H1 (cell line): ENCODE data around the gene UROD. TPM values are rescaled to one million over a fixed set of nuclear protein-coding genes. Genes with fewer than 3 reads are reported as not detected.

Source experiments
- CTCF ChIA-PET: fragments of 300-600 bp; sonication (Branson Sonifier 250); formaldehyde crosslinking; loops from one replicate; lab custom pipeline; 2021; ENCODE audit not compliant: partially characterized antibody; lab: Charles Lee
- POLR2A ChIA-PET: fragments of 300-600 bp; sonication (Branson Sonifier 250); formaldehyde crosslinking; loops from one replicate; lab custom pipeline; 2021; ENCODE audit warnings: inconsistent platforms; ENCODE audit not compliant: partially characterized antibody; lab: Charles Lee
- DNase-seq, 2 experiments: peaks; one replicate each; pipeline versions ENCODE4 v3.0.0 to v3.0.0-alpha.2; 2010 to 2022; ENCODE audit warnings: low spot score in 2 of 2, low read depth in 1 of 2, mixed read lengths in 1 of 2
- FAIRE-seq: peaks from 2 replicates; lab custom pipeline; 2011; peaks lifted over from hg19 to GRCh38; lab: Jason Lieb, UNC
- H2AFZ ChIP-seq: 2 replicates; pipeline ENCODE4 v1.8.1; 2012; ENCODE audit warnings: low read length, inconsistent platforms
- H2AK5ac ChIP-seq: 2 replicates; pipeline ENCODE4 v1.6.1; 2013; ENCODE audit warnings: low read depth, low read length
- H2BK120ac ChIP-seq: replicated peaks from 2 replicates; pipeline ENCODE3; 2013; ENCODE audit warnings: low read depth, low read length, inconsistent platforms
- H2BK12ac ChIP-seq: 2 replicates; pipeline ENCODE4 v1.6.1; 2013; ENCODE audit warnings: low read depth, low read length
- H2BK15ac ChIP-seq: 2 replicates; pipeline ENCODE4 v1.6.1; 2013; ENCODE audit warnings: low read length
- H2BK20ac ChIP-seq: 2 replicates; pipeline ENCODE4 v1.6.1; 2013; ENCODE audit warnings: low read length
- H2BK5ac ChIP-seq: 2 replicates; pipeline ENCODE4 v1.6.1; 2013; ENCODE audit warnings: low read depth, low read length
- H3K14ac ChIP-seq: 2 replicates; pipeline ENCODE4 v1.6.1; 2013; ENCODE audit warnings: inconsistent platforms; ENCODE audit not compliant: insufficient read length
- H3K18ac ChIP-seq: 2 replicates; pipeline ENCODE4 v1.6.1; 2013; ENCODE audit warnings: low read length; ENCODE audit errors: extremely low read depth
- H3K23ac ChIP-seq: 2 replicates; pipeline ENCODE4 v1.6.1; 2013; ENCODE audit warnings: inconsistent platforms; ENCODE audit not compliant: insufficient read length
- H3K23me2 ChIP-seq: 2 replicates; pipeline ENCODE4 v1.6.1; 2013; ENCODE audit warnings: low read depth, low read length
- H3K27ac ChIP-seq: 2 replicates; pipeline ENCODE4 v1.6.1; 2011; ENCODE audit warnings: low read depth, low read length, inconsistent platforms
- H3K27me3 ChIP-seq, 4 experiments: replicated peaks in 1 of 4; 1 replicate in 1 of 4; 2 replicates in 3 of 4; pipeline versions ENCODE4 v1.6.1 to v1.8.1; 2011 to 2013; ENCODE audit warnings: low read length in 3 of 4, mild to moderate bottlenecking in 3 of 4, inconsistent platforms in 2 of 4, mixed read lengths in 2 of 4, moderate library complexity in 1 of 4; ENCODE audit not compliant: control insufficient read depth in 3 of 4, insufficient read depth in 3 of 4; ENCODE audit errors: extremely low read depth in 1 of 4
- H3K36me3 ChIP-seq, 4 experiments: 2 replicates each; pipeline versions ENCODE4 v1.6.1 to v1.8.1; 2011 to 2013; ENCODE audit warnings: mild to moderate bottlenecking in 4 of 4, low read length in 3 of 4, moderate library complexity in 2 of 4, control low read depth in 1 of 4, inconsistent platforms in 1 of 4; ENCODE audit not compliant: insufficient read depth in 4 of 4, control insufficient read depth in 2 of 4
- H3K4ac ChIP-seq: replicated peaks from 2 replicates; pipeline ENCODE3; 2013; ENCODE audit warnings: low read length, low read depth, mixed read lengths, inconsistent platforms; ENCODE audit not compliant: insufficient read length
- H3K4me1 ChIP-seq, 4 experiments: replicated peaks in 1 of 4; 1 replicate in 1 of 4; 2 replicates in 3 of 4; pipeline versions ENCODE4 v1.6.1 to v1.8.1; 2011 to 2013; ENCODE audit warnings: low read length in 3 of 4, inconsistent platforms in 2 of 4, mixed read lengths in 1 of 4; ENCODE audit not compliant: insufficient read depth in 4 of 4, control insufficient read depth in 3 of 4
- H3K4me2 ChIP-seq, 2 experiments: 2 replicates each; pipeline versions ENCODE4 v1.6.1 to v1.8.1; 2011 to 2013; ENCODE audit warnings: low read depth in 2 of 2, low read length in 2 of 2, control low read depth in 1 of 2, inconsistent platforms in 1 of 2, mild to moderate bottlenecking in 1 of 2; ENCODE audit not compliant: insufficient read depth in 1 of 2
- H3K4me3 ChIP-seq, 4 experiments: fragments of 200-600, 300-600 bp in 1 of 4; sonication (generic), shearing (Covaris generic), sonication (Bioruptor Twin) in 1 of 4; 2 replicates each; pipeline versions ENCODE4 v1.5.1 to v1.8.1; 2011 to 2016; ENCODE audit warnings: low read length in 4 of 4, low read depth in 3 of 4, control low read depth in 2 of 4, inconsistent platforms in 2 of 4, mild to moderate bottlenecking in 2 of 4, mixed read lengths in 1 of 4, moderate library complexity in 1 of 4; ENCODE audit not compliant: insufficient read depth in 2 of 4; ENCODE audit errors: extremely low read depth in 1 of 4
- H3K56ac ChIP-seq: replicated peaks from 2 replicates; pipeline ENCODE3; 2013; ENCODE audit warnings: low read depth, mild to moderate bottlenecking, mixed read lengths, low read length, inconsistent platforms; ENCODE audit not compliant: insufficient read length
- H3K79me1 ChIP-seq: 2 replicates; pipeline ENCODE4 v1.6.1; 2013; ENCODE audit warnings: low read depth, low read length, control low read depth
- H3K79me2 ChIP-seq, 2 experiments: 2 replicates each; pipeline versions ENCODE4 v1.6.1 to v1.8.1; 2012 to 2013; ENCODE audit warnings: low read length in 2 of 2, mild to moderate bottlenecking in 2 of 2, inconsistent platforms in 1 of 2; ENCODE audit not compliant: insufficient read depth in 2 of 2, control insufficient read depth in 1 of 2
- H3K9ac ChIP-seq, 4 experiments: replicated peaks in 1 of 4; 1 replicate in 1 of 4; 2 replicates in 3 of 4; pipeline versions ENCODE4 v1.6.1 to v1.8.1; 2011 to 2013; ENCODE audit warnings: low read depth in 3 of 4, low read length in 3 of 4, control low read depth in 2 of 4, mild to moderate bottlenecking in 2 of 4, moderate library complexity in 2 of 4, inconsistent platforms in 1 of 4; ENCODE audit errors: extremely low read depth in 1 of 4
- H3K9me3 ChIP-seq, 2 experiments: 2 replicates each; pipeline versions ENCODE4 v1.6.1 to v1.8.1; 2012 to 2013; ENCODE audit warnings: mild to moderate bottlenecking in 2 of 2, moderate library complexity in 2 of 2, control low read depth in 1 of 2, inconsistent platforms in 1 of 2, low read depth in 1 of 2, low read length in 1 of 2, mixed read lengths in 1 of 2; ENCODE audit not compliant: insufficient read depth in 2 of 2
- H4K20me1 ChIP-seq, 2 experiments: replicated peaks in 1 of 2; 2 replicates each; pipeline versions ENCODE3 to v1.8.1; 2011 to 2013; ENCODE audit warnings: inconsistent platforms in 2 of 2, low read length in 2 of 2, mild to moderate bottlenecking in 1 of 2; ENCODE audit not compliant: insufficient read depth in 2 of 2, control insufficient read depth in 1 of 2
- H4K5ac ChIP-seq: 2 replicates; pipeline ENCODE4 v1.6.1; 2013; ENCODE audit warnings: low read length, low read depth, mixed read lengths, inconsistent platforms; ENCODE audit not compliant: insufficient read length
- H4K8ac ChIP-seq: 2 replicates; pipeline ENCODE4 v1.8.0; 2013; ENCODE audit warnings: mild to moderate bottlenecking, moderate library complexity, low read length, inconsistent platforms; ENCODE audit not compliant: insufficient read depth; ENCODE audit errors: extremely low read depth
- H4K91ac ChIP-seq: replicated peaks from 2 replicates; pipeline ENCODE3; 2013; ENCODE audit warnings: low read length, mixed read lengths, inconsistent platforms; ENCODE audit not compliant: insufficient read length
- SP4 ChIP-seq: IDR thresholded peaks from 2 replicates; pipeline ENCODE4 v1.6.1; 2012; ENCODE audit warnings: low read length, inconsistent platforms
- WGBS, 2 experiments: shearing (Covaris generic) in 1 of 2; methylation state at CpG; one replicate each; pipeline versions ENCODE4 v1.1.6 to v1.1.7; 2013 to 2015; ENCODE audit warnings: low lambda C conversion rate in 2 of 2, mixed read lengths in 2 of 2, inconsistent platforms in 1 of 2, low coverage in 1 of 2, missing lambda C conversion rate in 1 of 2; ENCODE audit not compliant: insufficient replicate concordance in 2 of 2, insufficient coverage in 1 of 2, insufficient read length in 1 of 2; ENCODE audit errors: extremely low coverage in 1 of 2, missing lambda C conversion rate in 1 of 2; 5-methylcytosine and 5-hydroxymethylcytosine counted together
- polyA plus RNA-seq, 7 experiments: library from polyadenylated mRNA; depleted of rRNA in 3 of 7; stranded (reverse) in 5 of 7; unstranded in 2 of 7; fragments of >200 nt in 5 of 7; fragments of 200-250 nt in 2 of 7; gene quantifications; 1 replicate in 5 of 7; 2 replicates in 1 of 7; 4 replicates in 1 of 7; pipeline versions ENCODE4 v1.2.1 to v1.2.3, GENCODE V29; 2011 to 2013; ENCODE audit warnings: missing spikeins in 2 of 7, mixed read lengths in 2 of 7
- total RNA-seq: library from RNA; stranded (reverse); fragmentation: NEBNext Ultra II Directional; extraction: Animal tissue kit (Norgen Biotek cat#: 25700); gene quantifications from 2 replicates; pipeline ENCODE4 v1.2.1, GENCODE V29; 2021

The UROD gene
- total and polyA plus RNA-seq, 2 of the 8 experiments (the other 6 are each of a cell fraction or from before 2014, with no cell fraction given) = 86.6 to 220 TPM

DNA sequence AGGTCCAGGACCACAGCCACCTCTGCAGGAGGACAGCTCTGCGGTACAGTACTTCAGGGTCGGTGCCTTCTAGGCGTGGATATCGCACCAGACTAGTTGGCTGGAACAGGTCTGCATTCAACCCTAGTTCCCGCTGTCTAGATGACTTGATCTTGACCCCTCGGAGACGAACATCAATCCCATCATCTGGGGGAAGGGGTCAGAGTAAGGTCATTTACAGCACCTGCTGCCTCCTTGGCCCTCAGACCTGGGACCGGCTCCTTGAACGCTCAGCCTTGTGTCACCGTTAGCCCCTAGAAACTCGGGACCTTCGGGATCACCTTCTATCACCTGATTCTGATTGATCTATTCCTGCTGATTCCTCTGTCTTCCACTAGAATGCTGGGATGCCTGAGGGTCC is 3.5 kb upstream of the UROD start:
- Histone ChIP-seq H2BK15ac (no peak overlapping the region), H3K18ac (no peak overlapping the region), H3K9me3 (no peaks in the 10 kb centered on the region), H3K14ac (no peak overlapping the region), H3K56ac (no peak overlapping the region), H2AFZ (no peak overlapping the region), H2AK5ac (no peak overlapping the region), H3K36me3 (peaks cover 6 to 31% (median 13%) of the 10 kb centered on the region in 4 experiments; a peak in 7 of 8 replicates), H3K27ac (no peak overlapping the region), H3K27me3 (no peaks in the 10 kb centered on the region), H3K9ac (peak overlapping the region in 1 of 4 experiments; percentile 14; a peak in 1 of 7 replicates), H2BK12ac (no peak overlapping the region), H4K91ac (no peak overlapping the region), H3K4me1 (peaks cover 5 to 10% (median 6%) of the 10 kb centered on the region in 4 experiments; a peak in 6 of 7 replicates), H3K23me2 (peaks cover 10% of the 10 kb centered on the region), H4K8ac (no peak overlapping the region), H3K79me2 (no peaks in the 10 kb centered on the region; a peak in 1 of 4 replicates), H3K4ac (no peak overlapping the region), H3K79me1 (no peaks in the 10 kb centered on the region), H3K4me3 (no peak overlapping the region), H2BK5ac (no peak overlapping the region), H4K20me1 (peaks cover 0 to 5% of the 10 kb centered on the region in 2 experiments), H4K5ac (no peak overlapping the region), H3K23ac (no peak overlapping the region), H3K4me2 (no peak overlapping the region), H2BK20ac (no peak overlapping the region), H2BK120ac (no peak overlapping the region)
- TF ChIP-seq SP4 = no peak
- ChIA-PET CTCF (interaction anchor here (2.9 to 15.4 kb wide), 2 partner anchors 186 to 291 kb away, joined by 8 to 424 read pairs; no protein-coding TSS in a partner anchor), POLR2A (interaction anchor here (1.1 kb wide), 1 partner anchor 229 kb away, joined by 4 read pairs; no protein-coding TSS in a partner anchor)
- FAIRE-seq (no peak), DNase-seq (no peak)
- WGBS, 2 experiments = 97% methylated on average over 12 of the region's 12 CpGs; no CpG with 5 or more reads in 1 of the 2 experiments
